Stimulated activated CD8-positive, alpha-beta memory T cell treated with anti-CD3 and anti-CD28 coated beads, Interleukin-15, amount 100 ng/mL, for 48 hours (primary cell): Measurements from ENCODE around the gene IQCF6.
A peak's percentile ranks its signal among the peaks of the same experiment; 100 is the strongest.
"Not testable (repeated sequence)": the region's sequence is repeated elsewhere in the genome, so short reads cannot be mapped to it uniquely, and the experiment has no call there.

Experiments
- DNase-seq, 2 donors: peaks; one replicate each; pipeline ENCODE4 v3.0.0-alpha.2; 2020; ENCODE audit warnings: low read depth in 2 of 2

The IQCF6 gene

GRCh38 chr3:51773529-51774056, 5.4 kb downstream of the IQCF6 start:
- DNase-seq, result no peak

- DNase-seq, result no peak
Observed at GRCh38 chr3:51759203-51759602, 19.8 kb downstream of the IQCF6 start.

- DNase-seq, result not testable (repeated sequence)
Observed at GRCh38 chr3:51753763-51754750, 25.0 kb downstream of the IQCF6 start.

GRCh38 chr3:51751287-51751686, 27.8 kb downstream of the IQCF6 start:
- no peak for DNase-seq

GRCh38 chr3:51750878-51751277, 28.2 kb downstream of the IQCF6 start:
- no peak for DNase-seq

GRCh38 chr3:51748327-51748726, 30.7 kb downstream of the IQCF6 start:
- no peak for DNase-seq

- no peak for DNase-seq
Observed at GRCh38 chr3:51747840-51748239, 31.2 kb downstream of the IQCF6 start.

GRCh38 chr3:51742978-51743377, 36.1 kb downstream of the IQCF6 start:
- DNase-seq, result not testable (repeated sequence)

GRCh38 chr3:51742320-51742719, 36.7 kb downstream of the IQCF6 start:
- DNase-seq, result not testable (repeated sequence)

GRCh38 chr3:51739110-51739509, 39.9 kb downstream of the IQCF6 start:
- no peak for DNase-seq

GRCh38 chr3:51735950-51736349, 43.1 kb downstream of the IQCF6 start:
- DNase-seq, result no peak

GRCh38 chr3:51735039-51735438, 44.0 kb downstream of the IQCF6 start:
- DNase-seq, result no peak

- DNase-seq, result peak in 1 of 2 donors; percentile 41
Observed at GRCh38 chr3:51734572-51734907, 44.5 kb downstream of the IQCF6 start.

- DNase-seq, result no peak
Observed at GRCh38 chr3:51733859-51734571, 45.0 kb downstream of the IQCF6 start.

- no peak for DNase-seq
Observed at GRCh38 chr3:51729042-51729633, 49.9 kb downstream of the IQCF6 start.
